Measurements from ENCODE around the gene PRKCH.

PRKCH gene

DNA sequence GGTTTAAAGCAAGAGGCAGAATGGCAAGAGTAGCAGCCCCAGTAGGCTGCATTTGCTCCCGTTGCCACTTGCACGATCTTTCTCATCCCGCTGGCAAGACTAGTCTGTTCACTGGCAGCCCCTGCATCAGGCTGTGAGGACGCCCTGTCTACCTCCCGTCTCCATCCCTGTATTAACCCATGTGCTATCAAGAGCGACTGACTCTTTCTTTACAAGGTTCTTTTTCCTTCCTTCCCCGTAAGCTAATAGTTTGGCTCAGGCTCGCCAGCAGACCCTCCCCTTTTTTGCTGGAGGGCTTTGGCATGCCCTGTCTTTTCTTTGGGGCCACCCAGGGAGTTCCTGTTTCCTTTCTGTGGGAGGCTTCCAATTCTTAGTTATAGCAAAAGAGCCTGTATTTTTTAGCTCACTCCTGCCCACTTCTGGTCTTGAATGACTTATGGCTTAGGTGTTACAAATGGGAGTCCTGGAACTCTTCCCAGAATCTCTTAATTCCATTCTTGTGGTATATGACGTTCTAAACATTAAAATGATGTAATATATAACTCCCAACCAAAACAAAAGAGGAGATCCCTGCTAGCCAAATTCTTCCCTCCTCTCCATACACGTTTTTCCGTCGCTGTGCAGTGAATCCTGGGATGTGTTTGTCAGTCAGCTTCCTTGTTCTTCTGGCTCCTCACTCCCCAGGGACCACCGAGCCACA is 149.0 kb downstream of the PRKCH start:
- no peak for DNase-seq (ENCODE audit: low read depth in 2 of 2, low spot score in 1 of 2)

DNA sequence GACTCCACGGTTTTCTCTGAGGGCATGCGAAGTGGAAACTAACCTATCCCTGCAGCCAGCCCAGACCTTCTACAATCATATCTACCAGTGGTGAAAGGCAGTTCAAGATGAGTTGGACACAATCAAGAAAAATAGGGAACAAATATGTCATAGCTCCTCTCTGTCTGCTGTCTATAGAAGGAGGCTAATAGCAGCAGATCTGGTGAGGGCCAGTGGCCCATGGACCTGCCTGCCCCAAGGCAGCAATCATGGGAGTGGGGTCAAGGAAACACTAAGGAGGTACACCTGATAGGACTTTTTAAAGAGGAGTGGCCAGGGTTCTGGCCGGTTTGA is 149.5 kb downstream of the PRKCH start:
- DNase-seq (ENCODE audit: low read depth in 2 of 2, low spot score in 1 of 2): no peak

- no peak for DNase-seq (ENCODE audit: low read depth in 2 of 2, low spot score in 1 of 2)
Measured at GRCh38 chr14:61471297-61472005, 150.1 kb downstream of the PRKCH start.

DNA sequence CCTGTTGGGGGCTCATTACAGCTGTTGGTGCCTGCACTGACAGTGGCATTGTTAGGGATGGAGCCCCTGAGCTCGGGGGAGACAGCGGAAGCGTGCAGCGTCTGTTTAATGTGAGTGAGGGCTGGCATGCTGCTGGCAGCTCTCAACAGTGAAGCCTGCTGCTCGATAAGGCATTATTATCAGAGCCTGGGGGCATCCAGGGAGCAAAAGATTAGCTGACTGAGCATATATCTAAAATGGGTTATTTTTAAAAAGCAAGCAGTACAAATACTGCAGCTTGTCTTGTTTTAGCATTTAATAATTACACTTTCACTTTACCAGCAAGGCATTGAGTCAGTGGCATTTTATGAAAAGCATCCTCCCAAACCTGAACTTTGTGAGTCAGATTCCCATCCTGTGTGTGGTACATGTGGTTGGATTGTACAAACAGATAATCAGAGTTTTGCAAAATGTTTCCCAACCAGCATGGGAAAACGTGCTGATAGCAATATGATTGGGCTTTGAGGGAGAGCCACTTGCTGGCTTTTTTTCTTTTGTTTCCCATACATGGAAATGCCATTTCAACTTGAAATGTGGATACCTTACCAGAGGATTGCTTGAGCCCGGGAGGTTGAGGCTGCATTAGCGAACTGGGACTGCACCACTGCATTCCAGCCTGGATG is 150.8 kb downstream of the PRKCH start:
- DNase-seq (ENCODE audit: low read depth in 2 of 2, low spot score in 1 of 2): no peak

GRCh38 chr14:61472801-61473376 is 151.5 kb downstream of the PRKCH start:
- no peak for DNase-seq (ENCODE audit: low read depth in 2 of 2, low spot score in 1 of 2)

DNA sequence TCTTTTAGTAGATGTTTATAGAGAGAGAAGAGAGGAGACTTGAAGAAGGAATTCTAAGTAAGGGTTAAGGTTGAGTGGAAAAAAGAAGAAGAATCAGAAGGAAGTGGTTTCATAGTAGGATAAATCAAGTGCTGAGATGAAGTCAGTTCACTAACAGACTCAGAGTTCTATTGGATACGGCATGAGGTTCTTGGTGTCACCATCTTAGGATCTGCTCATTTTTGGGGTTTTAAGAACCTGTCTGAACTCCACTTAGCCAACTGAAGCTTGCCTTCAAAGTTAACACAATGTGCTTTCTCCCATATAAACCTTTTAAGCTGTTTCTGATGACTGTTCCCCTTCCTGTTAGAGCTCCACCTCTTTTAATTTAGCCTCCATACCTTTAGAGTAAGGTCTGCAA is 152.6 kb downstream of the PRKCH start:
- DNase-seq (ENCODE audit: low read depth in 2 of 2, low spot score in 1 of 2): no peak

- no peak for DNase-seq (ENCODE audit: low read depth in 2 of 2, low spot score in 1 of 2)
Measured at GRCh38 chr14:61474701-61475100, 153.3 kb downstream of the PRKCH start.

DNA sequence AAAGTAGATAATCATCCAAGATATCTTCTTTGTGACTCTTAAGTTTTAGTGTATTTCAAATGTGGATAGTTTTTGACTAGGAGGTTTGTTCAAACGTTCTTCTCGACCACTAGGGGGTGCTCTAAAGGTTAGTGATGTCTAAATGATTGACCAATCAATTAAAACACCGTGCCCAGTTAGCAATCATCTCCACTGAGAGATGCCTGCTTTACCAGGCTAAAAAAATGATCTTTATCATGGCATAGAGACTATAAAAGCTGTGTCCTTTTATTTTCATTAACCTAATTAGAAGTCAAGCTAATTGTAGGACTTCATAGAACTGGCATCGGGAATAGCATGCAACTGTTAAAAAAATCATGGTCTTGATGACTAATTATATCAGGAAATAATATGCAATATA is 153.9 kb downstream of the PRKCH start:
- DNase-seq (ENCODE audit: low read depth in 2 of 2, low spot score in 1 of 2): no peak

DNA sequence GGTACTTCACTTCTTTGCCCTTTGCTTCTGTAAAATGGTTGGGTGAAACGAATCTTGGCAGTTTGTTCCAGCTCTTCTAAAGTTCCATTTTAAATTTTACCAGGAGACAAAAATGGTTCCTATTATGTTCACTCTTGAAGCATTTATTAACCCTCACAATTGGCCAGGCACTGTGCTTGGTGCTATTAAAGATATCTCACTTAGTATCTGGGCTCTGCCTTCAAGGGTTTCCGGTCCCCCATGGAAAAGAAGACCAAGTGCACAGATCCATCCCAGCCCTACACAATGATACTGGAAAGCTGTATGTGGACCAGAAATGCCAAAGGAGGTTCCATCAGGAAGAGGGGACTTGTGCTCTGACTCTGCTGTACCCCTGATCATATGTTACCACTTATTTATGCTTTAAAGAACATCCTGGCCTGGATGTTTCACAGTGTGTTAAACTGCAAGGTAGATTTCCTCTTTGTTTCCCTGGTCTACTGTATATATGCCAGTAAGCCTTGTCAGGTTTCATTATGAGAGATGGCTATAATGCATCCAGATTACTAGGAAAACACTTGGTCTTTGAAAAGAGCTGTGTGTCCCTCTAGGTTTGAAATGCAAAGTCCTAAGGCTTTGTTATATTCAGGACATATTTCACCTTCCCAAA is 154.8 kb downstream of the PRKCH start:
- DNase-seq (ENCODE audit: low read depth in 2 of 2, low spot score in 1 of 2): no peak

DNA sequence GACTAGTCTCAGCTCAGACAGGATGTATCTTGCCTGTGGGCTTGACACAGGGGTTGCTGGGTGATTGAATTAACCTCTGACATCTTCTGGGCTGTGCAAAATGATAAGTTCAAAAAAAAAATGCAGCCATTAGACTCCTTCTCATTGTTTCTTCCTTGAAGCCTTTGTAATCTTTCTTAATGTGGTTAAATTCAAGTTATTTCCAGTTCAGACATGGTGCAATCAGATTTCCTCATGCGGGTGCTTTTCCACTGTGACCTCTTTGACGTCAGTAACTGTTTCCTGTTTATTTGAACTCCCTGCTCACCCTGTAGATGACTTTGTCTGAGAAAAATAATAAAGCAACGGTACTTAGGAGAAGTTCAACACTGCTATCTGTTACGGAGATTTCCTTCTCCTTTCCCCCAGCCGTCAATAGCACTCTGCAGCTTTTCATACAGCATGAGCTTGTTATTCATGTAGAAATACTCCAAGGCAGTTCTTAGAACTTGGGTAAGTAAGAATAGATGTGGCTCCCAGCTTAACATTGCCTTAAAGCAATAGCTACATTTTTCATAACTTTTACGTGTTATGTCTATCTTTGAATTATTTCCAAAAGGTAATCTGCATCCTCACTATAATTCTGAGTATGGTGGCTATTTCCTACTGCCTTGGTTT is 155.5 kb downstream of the PRKCH start:
- DNase-seq (ENCODE audit: low read depth in 2 of 2, low spot score in 1 of 2): peak in 1 of 2 donors; percentile 48

- no peak for DNase-seq (ENCODE audit: low read depth in 2 of 2, low spot score in 1 of 2)
Measured at GRCh38 chr14:61477712-61478462, 156.5 kb downstream of the PRKCH start.

- DNase-seq (ENCODE audit: low read depth in 2 of 2, low spot score in 1 of 2): no peak
Measured at GRCh38 chr14:61478971-61479473, 157.6 kb downstream of the PRKCH start.

DNA sequence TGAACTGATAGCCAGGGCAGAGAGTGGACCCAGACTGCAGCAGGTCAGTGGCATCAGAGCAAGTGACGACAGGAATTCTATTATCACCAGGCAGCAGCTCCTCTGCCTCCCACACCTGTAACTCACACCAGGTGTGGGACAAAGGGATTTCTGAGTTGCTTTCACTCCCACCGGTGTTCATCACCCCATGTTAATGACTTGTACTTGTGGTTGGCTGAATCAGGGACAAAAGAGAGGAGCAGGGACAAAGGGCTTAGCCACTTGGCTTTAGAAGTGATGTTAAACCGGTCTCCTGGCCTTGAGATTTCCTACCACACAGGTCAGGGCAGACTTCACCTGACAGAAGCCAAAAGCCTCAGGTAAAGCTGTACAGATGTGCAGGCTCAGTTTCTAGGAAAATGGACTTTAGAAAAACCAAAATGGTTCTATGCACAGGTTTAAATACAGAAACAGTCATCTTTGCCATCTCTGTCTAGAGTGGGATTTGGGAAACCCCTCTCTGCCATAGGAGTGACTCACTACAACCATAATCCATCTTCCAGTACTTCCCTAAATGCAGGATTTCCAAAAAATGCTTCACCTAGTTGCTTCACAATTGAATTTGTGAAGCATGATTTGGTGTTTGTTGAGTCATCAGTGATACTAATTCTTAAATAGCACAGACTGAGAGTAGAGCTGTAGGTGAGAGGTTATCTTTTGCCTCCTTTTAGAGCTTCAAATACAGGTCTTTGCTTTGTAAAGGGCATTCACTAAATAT is 158.5 kb downstream of the PRKCH start:
- no peak for DNase-seq (ENCODE audit: low read depth in 2 of 2, low spot score in 1 of 2)

GRCh38 chr14:61480704-61481285 is 159.4 kb downstream of the PRKCH start:
- DNase-seq (ENCODE audit: low read depth in 2 of 2, low spot score in 1 of 2): no peak

- DNase-seq (ENCODE audit: low read depth in 2 of 2, low spot score in 1 of 2): no peak
Measured at GRCh38 chr14:61481701-61482100, 160.3 kb downstream of the PRKCH start.

GRCh38 chr14:61482348-61483206 is 161.2 kb downstream of the PRKCH start:
- DNase-seq (ENCODE audit: low read depth in 2 of 2, low spot score in 1 of 2): no peak

- DNase-seq (ENCODE audit: low read depth in 2 of 2, low spot score in 1 of 2): no peak
Measured at GRCh38 chr14:61483476-61483875, 162.1 kb downstream of the PRKCH start.

DNA sequence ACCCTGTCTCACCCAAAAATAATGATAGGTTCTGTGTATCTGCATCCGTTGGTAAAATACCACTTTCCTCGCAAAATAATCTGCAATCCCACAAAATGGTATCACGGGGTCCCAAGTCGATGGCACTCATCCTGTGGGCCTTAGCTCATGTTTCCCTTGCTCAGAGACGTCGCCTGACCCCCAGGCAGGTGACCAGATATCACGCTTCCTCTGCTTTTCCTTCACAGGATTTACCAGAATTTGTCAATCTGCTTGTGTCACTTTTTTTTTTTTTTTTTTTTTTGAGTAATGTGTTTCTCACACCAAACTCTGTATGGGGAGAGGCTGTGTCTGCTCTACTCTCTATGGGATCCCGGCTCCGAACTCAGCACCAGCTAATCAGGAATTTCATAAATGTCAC is 162.7 kb downstream of the PRKCH start:
- no peak for DNase-seq (ENCODE audit: low read depth in 2 of 2, low spot score in 1 of 2)
